AG04449 (cell line): Measurements from ENCODE around the gene SORBS2.

Experiments used
- CTCF ChIA-PET: fragments of 350-600 bp; formaldehyde crosslinking; extraction: SDS; loops from one replicate; lab custom pipeline; 2021; ENCODE audit warnings: antibody characterized with exemption; lab: Yijun Ruan, JAX
- POLR2A ChIA-PET: fragments of 400-600, 350-600 bp; formaldehyde crosslinking; extraction: SDS; loops from one replicate; lab custom pipeline; 2020; ENCODE audit warnings: antibody characterized with exemption, inconsistent platforms; lab: Yijun Ruan, JAX
- DNase-seq: peaks from one replicate; pipeline ENCODE4 v3.0.0-alpha.2; 2010; ENCODE audit warnings: low read depth, low spot score
- H3K4me3 ChIP-seq: 2 replicates; pipeline ENCODE4 v1.5.1; 2011; ENCODE audit warnings: low read depth, mild to moderate bottlenecking, control low read depth, low read length
- TF ChIP-seq, protein P1 (sequence below): IDR thresholded peaks from one replicate; pipeline ENCODE4 v1.5.1; 2011; ENCODE audit warnings: mild to moderate bottlenecking, moderate library complexity, low read length, control low read depth, inconsistent platforms; ENCODE audit not compliant: insufficient read depth; ENCODE audit errors: missing control alignments

The SORBS2 gene

GRCh38 chr4:185743722-185744487, 68.1 kb downstream of the SORBS2 start:
- no peak for DNase-seq
- ChIA-PET CTCF (interaction anchor here (1.2 kb wide), 1 partner anchor 17 kb away, joined by 4 read pairs; no protein-coding TSS in a partner anchor), POLR2A (no interaction called here)
- no peak overlapping the region for H3K4me3 ChIP-seq
- TF ChIP-seq, protein P1, sequence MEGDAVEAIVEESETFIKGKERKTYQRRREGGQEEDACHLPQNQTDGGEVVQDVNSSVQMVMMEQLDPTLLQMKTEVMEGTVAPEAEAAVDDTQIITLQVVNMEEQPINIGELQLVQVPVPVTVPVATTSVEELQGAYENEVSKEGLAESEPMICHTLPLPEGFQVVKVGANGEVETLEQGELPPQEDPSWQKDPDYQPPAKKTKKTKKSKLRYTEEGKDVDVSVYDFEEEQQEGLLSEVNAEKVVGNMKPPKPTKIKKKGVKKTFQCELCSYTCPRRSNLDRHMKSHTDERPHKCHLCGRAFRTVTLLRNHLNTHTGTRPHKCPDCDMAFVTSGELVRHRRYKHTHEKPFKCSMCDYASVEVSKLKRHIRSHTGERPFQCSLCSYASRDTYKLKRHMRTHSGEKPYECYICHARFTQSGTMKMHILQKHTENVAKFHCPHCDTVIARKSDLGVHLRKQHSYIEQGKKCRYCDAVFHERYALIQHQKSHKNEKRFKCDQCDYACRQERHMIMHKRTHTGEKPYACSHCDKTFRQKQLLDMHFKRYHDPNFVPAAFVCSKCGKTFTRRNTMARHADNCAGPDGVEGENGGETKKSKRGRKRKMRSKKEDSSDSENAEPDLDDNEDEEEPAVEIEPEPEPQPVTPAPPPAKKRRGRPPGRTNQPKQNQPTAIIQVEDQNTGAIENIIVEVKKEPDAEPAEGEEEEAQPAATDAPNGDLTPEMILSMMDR, result no peak

DNA sequence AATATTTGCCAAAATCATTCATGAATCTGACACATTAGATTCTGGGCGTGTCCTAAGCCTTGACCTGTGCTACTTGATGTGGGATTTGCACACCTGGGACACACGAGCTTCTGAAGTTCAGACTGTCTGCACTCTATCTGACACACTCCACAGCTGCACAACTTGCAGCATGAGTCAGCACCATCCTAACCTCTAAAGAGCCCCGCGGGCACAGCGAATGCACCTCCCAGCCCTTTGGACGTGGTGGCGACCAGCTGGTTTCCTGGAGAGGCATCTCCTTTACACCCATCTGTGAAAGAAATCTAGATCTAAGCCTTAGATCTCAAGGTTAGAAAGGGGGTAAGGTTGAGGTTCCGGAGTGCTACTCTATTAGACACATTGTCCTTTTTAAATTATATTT, 69.2 kb downstream of the SORBS2 start:
- H3K4me3 ChIP-seq, result no peak overlapping the region
- DNase-seq, result no peak
- TF ChIP-seq, protein P1, result no peak
- ChIA-PET POLR2A (no interaction called here), CTCF (interaction anchor here (0.9 to 1.2 kb wide), 2 partner anchors 18 to 31 kb away, joined by 3 to 4 read pairs; no protein-coding TSS in a partner anchor)

- no peak overlapping the region for H3K4me3 ChIP-seq
- CTCF ChIA-PET, result no interaction called here
- TF ChIP-seq, protein P1, result no peak
- no peak for DNase-seq
- POLR2A ChIA-PET, result no interaction called here
These were observed 70.2 kb downstream of the SORBS2 start for GRCh38 chr4:185741795-185742194.

GRCh38 chr4:185740471-185740873, 71.5 kb downstream of the SORBS2 start:
- CTCF ChIA-PET, result no interaction called here
- POLR2A ChIA-PET, result no interaction called here
- TF ChIP-seq, protein P1, result no peak

GRCh38 chr4:185738820-185739219, 73.2 kb downstream of the SORBS2 start:
- POLR2A ChIA-PET, result no interaction called here
- TF ChIP-seq, protein P1, result no peak
- CTCF ChIA-PET, result interaction anchor here (0.8 to 1.5 kb wide), 2 partner anchors 257 to 283 kb away, joined by 3 to 6 read pairs; no protein-coding TSS in a partner anchor
- H3K4me3 ChIP-seq, result no peak overlapping the region
- no peak for DNase-seq

More at GRCh38 chr4:185740471-185740873, 71.5 kb downstream of the SORBS2 start:
- no peak for DNase-seq
- no peak overlapping the region for H3K4me3 ChIP-seq

- DNase-seq, result peak; percentile 52
- ChIA-PET POLR2A (no interaction called here), CTCF (interaction anchor here (0.8 to 1.5 kb wide), 2 partner anchors 284 to 300 kb away, joined by 3 to 6 read pairs; no protein-coding TSS in a partner anchor)
- TF ChIP-seq, protein P1, result no peak
- H3K4me3 ChIP-seq, result no peak overlapping the region
These were observed 73.9 kb downstream of the SORBS2 start for GRCh38 chr4:185738038-185738552.
